Measurements from ENCODE around the gene PNKD. TPM values are rescaled to one million over a fixed set of nuclear protein-coding genes. Genes with fewer than 3 reads are reported as not detected.

The PNKD gene
- total and polyA plus RNA-seq, 2 donors (not counting 1 experiment from before 2014, with no cell fraction given): 27.7 to 29.1 TPM

DNA sequence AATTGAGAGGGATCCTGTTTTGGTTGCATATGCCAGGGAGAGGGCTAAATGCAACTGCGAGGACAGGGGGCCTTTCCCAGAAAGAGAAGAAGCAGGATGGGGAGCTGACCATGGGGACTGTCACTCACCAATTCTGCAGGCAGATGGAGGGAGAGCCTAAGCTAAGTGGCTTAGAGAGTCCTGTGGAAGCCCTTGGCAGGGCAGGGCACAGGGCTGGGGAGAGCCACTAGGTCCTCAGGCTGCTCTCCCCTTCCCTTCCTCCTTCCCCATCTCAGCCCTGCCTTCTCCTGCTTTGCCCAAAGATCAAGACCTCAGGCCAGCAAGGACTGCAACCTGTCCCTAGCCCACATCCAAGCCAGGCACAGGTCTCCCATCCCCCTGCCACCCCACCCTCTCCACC is 62.0 kb downstream of the PNKD start:
- Histone ChIP-seq H3K27ac (ENCODE audit: insufficient read depth, low read length) (no peak overlapping the region), H3K79me2 (ENCODE audit: control insufficient read depth, insufficient read depth, low read length) (no peaks in the 10 kb centered on the region), H2AFZ (ENCODE audit: low read length) (no peak overlapping the region), H4K20me1 (ENCODE audit: control insufficient read depth, extremely low read depth, insufficient read depth, low read length) (no peaks in the 10 kb centered on the region), H3K4me1 (ENCODE audit: control insufficient read depth, extremely low read depth, insufficient read depth, low read length) (no peaks in the 10 kb centered on the region), H3K9ac (ENCODE audit: insufficient read depth, low read length) (no peak overlapping the region), H3K9me3 (ENCODE audit: control insufficient read depth, insufficient read depth, low read depth, low read length) (no peaks in the 10 kb centered on the region), H3K36me3 (ENCODE audit: control insufficient read depth, insufficient read depth, low read length) (no peaks in the 10 kb centered on the region), H3K4me3 (replicated peaks in 1 of 4; ENCODE audit: control extremely low read depth in 1 of 4, insufficient read depth in 1 of 4, low read depth in 3 of 4, low read length in 4 of 4) (no peak overlapping the region), H3K27me3 (ENCODE audit: control insufficient read depth, insufficient read depth, low read length) (no peaks in the 10 kb centered on the region), H3K4me2 (ENCODE audit: extremely low read depth, insufficient read depth, low read length) (no peak overlapping the region)
- TF ChIP-seq, protein P1, sequence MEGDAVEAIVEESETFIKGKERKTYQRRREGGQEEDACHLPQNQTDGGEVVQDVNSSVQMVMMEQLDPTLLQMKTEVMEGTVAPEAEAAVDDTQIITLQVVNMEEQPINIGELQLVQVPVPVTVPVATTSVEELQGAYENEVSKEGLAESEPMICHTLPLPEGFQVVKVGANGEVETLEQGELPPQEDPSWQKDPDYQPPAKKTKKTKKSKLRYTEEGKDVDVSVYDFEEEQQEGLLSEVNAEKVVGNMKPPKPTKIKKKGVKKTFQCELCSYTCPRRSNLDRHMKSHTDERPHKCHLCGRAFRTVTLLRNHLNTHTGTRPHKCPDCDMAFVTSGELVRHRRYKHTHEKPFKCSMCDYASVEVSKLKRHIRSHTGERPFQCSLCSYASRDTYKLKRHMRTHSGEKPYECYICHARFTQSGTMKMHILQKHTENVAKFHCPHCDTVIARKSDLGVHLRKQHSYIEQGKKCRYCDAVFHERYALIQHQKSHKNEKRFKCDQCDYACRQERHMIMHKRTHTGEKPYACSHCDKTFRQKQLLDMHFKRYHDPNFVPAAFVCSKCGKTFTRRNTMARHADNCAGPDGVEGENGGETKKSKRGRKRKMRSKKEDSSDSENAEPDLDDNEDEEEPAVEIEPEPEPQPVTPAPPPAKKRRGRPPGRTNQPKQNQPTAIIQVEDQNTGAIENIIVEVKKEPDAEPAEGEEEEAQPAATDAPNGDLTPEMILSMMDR (conservative IDR thresholded peaks at IDR 0.05 in 1 of 2, IDR thresholded peaks at IDR 0.05 in 1 of 2; ENCODE audit: low read depth in 1 of 2, low read length in 2 of 2): no peak
- TF ChIP-seq EZH2 (IDR thresholded peaks at IDR 0.05; ENCODE audit: low read length, missing control alignments): no peak
- DNase-seq (ENCODE audit: low read depth in 2 of 2): no peak

- no peak overlapping the region for H3K4me2 ChIP-seq (ENCODE audit: extremely low read depth, insufficient read depth, low read length)
Measured at GRCh38 chr2:218332920-218333645, 62.8 kb downstream of the PNKD start.

DNA sequence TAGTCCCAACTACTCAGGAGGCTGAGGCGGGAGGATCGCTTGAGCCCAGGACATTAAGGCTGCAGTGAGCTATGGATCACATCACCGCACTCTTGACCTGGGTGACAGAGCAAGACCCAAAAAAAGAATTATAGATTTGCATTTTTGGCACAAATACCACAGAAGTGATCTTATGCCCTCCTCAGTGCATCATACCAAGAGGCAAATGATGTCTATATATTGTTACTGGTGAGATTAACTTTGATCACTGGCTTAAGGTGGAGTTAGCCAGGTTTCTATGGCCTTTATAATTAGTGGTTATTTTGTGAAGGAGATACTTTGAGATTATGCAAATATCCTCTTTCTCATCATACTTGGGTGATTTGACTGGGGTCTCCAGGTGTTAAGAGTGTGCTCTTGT is 64.2 kb downstream of the PNKD start:
- Histone ChIP-seq H3K79me2 (ENCODE audit: control insufficient read depth, insufficient read depth, low read length) (no peaks in the 10 kb centered on the region), H3K27me3 (ENCODE audit: control insufficient read depth, insufficient read depth, low read length) (no peaks in the 10 kb centered on the region), H3K4me2 (ENCODE audit: extremely low read depth, insufficient read depth, low read length) (no peak overlapping the region), H3K27ac (ENCODE audit: insufficient read depth, low read length) (no peak overlapping the region), H4K20me1 (ENCODE audit: control insufficient read depth, extremely low read depth, insufficient read depth, low read length) (no peaks in the 10 kb centered on the region), H3K4me1 (ENCODE audit: control insufficient read depth, extremely low read depth, insufficient read depth, low read length) (no peaks in the 10 kb centered on the region), H2AFZ (ENCODE audit: low read length) (no peak overlapping the region), H3K4me3 (replicated peaks in 1 of 4; ENCODE audit: control extremely low read depth in 1 of 4, insufficient read depth in 1 of 4, low read depth in 3 of 4, low read length in 4 of 4) (no peak overlapping the region), H3K9me3 (ENCODE audit: control insufficient read depth, insufficient read depth, low read depth, low read length) (no peaks in the 10 kb centered on the region), H3K36me3 (ENCODE audit: control insufficient read depth, insufficient read depth, low read length) (no peaks in the 10 kb centered on the region), H3K9ac (ENCODE audit: insufficient read depth, low read length) (no peak overlapping the region)
- TF ChIP-seq, protein P1 (conservative IDR thresholded peaks at IDR 0.05 in 1 of 2, IDR thresholded peaks at IDR 0.05 in 1 of 2; ENCODE audit: low read depth in 1 of 2, low read length in 2 of 2): no peak
- no peak for TF ChIP-seq EZH2 (IDR thresholded peaks at IDR 0.05; ENCODE audit: low read length, missing control alignments)
- DNase-seq (ENCODE audit: low read depth in 2 of 2): no peak

More at GRCh38 chr2:218332920-218333645, 62.8 kb downstream of the PNKD start:
- Histone ChIP-seq H3K9ac (ENCODE audit: insufficient read depth, low read length) (no peak overlapping the region), H3K9me3 (ENCODE audit: control insufficient read depth, insufficient read depth, low read depth, low read length) (no peaks in the 10 kb centered on the region), H4K20me1 (ENCODE audit: control insufficient read depth, extremely low read depth, insufficient read depth, low read length) (no peaks in the 10 kb centered on the region), H3K36me3 (ENCODE audit: control insufficient read depth, insufficient read depth, low read length) (no peaks in the 10 kb centered on the region), H2AFZ (ENCODE audit: low read length) (peak overlapping the region; percentile 29), H3K27ac (ENCODE audit: insufficient read depth, low read length) (no peak overlapping the region), H3K27me3 (ENCODE audit: control insufficient read depth, insufficient read depth, low read length) (no peaks in the 10 kb centered on the region), H3K4me1 (ENCODE audit: control insufficient read depth, extremely low read depth, insufficient read depth, low read length) (no peaks in the 10 kb centered on the region), H3K79me2 (ENCODE audit: control insufficient read depth, insufficient read depth, low read length) (no peaks in the 10 kb centered on the region), H3K4me3 (replicated peaks in 1 of 4; ENCODE audit: control extremely low read depth in 1 of 4, insufficient read depth in 1 of 4, low read depth in 3 of 4, low read length in 4 of 4) (no peak overlapping the region)
- DNase-seq (ENCODE audit: low read depth in 2 of 2): peak in 1 of 2 donors; percentile 11
- TF ChIP-seq, protein P1 (conservative IDR thresholded peaks at IDR 0.05 in 1 of 2, IDR thresholded peaks at IDR 0.05 in 1 of 2; ENCODE audit: low read depth in 1 of 2, low read length in 2 of 2): no peak
- no peak for TF ChIP-seq EZH2 (IDR thresholded peaks at IDR 0.05; ENCODE audit: low read length, missing control alignments)
